OCI-LY7 (cell line): ENCODE data around the gene RAET1L. TPM values are rescaled to one million over a fixed set of nuclear protein-coding genes. Genes with fewer than 3 reads are reported as not detected.

Source experiments
- BruUV-seq: library from RNA; stranded (reverse); fragments of 400-500 nt; replicated peaks from 2 replicates; lab custom pipeline; 2021; lab: Mats Ljungman, UMichigan
- CTCF ChIA-PET: fragments of 300-600 bp; sonication (Branson Sonifier 250); formaldehyde crosslinking; loops from one replicate; lab custom pipeline; 2022; ENCODE audit warnings: antibody characterized with exemption; ENCODE audit not compliant: unreplicated experiment; lab: Charles Lee
- POLR2A ChIA-PET: fragments of 300-600 bp; sonication (Branson Sonifier 250); formaldehyde crosslinking; loops from one replicate; lab custom pipeline; 2022; ENCODE audit warnings: antibody characterized with exemption; lab: Charles Lee
- DNase-seq: peaks from one replicate; pipeline ENCODE4 v3.0.0-alpha.2; 2015; ENCODE audit warnings: low spot score
- H2AFZ ChIP-seq: fragments of 200-600 bp; sonication (generic), shearing (Covaris generic); 2 replicates; pipeline ENCODE4 v1.6.1; 2014; ENCODE audit warnings: mild to moderate bottlenecking, antibody characterized with exemption, low read length, moderate library complexity
- H3K27ac ChIP-seq: fragments of 200-600 bp; sonication (generic); 2 replicates; pipeline ENCODE4 v1.5.1; 2014; ENCODE audit warnings: mixed run types, low read depth, mild to moderate bottlenecking, moderate library complexity, low read length, inconsistent platforms; ENCODE audit not compliant: poor library complexity, severe bottlenecking
- H3K36me3 ChIP-seq: fragments of 200-600 bp; sonication (generic); 2 replicates; pipeline ENCODE4 v1.6.1; 2014; ENCODE audit warnings: mild to moderate bottlenecking, antibody characterized with exemption, low read length, moderate library complexity, mixed read lengths; ENCODE audit not compliant: insufficient read depth
- H3K4me1 ChIP-seq: fragments of 200-600 bp; sonication (generic); 2 replicates; pipeline ENCODE4 v1.5.1; 2014; ENCODE audit warnings: mild to moderate bottlenecking, low read length; ENCODE audit not compliant: insufficient read depth, poor library complexity, severe bottlenecking
- H3K4me2 ChIP-seq: fragments of 200-600 bp; sonication (generic); 2 replicates; pipeline ENCODE4 v1.6.1; 2014; ENCODE audit warnings: mild to moderate bottlenecking, low read length
- H3K4me3 ChIP-seq: fragments of 200-600 bp; sonication (generic); 2 replicates; pipeline ENCODE4 v1.5.1; 2014; ENCODE audit warnings: mild to moderate bottlenecking, low read depth, low read length; ENCODE audit not compliant: poor library complexity, severe bottlenecking
- H3K79me2 ChIP-seq: fragments of 200-600 bp; sonication (generic); 2 replicates; pipeline ENCODE4 v1.6.1; 2016; ENCODE audit warnings: low read depth, mild to moderate bottlenecking, low read length, moderate library complexity, mixed read lengths; ENCODE audit not compliant: insufficient read depth
- H3K9me2 ChIP-seq: fragments of 200-600 bp; sonication (generic); 2 replicates; pipeline ENCODE4 v1.6.1; 2016; ENCODE audit warnings: mild to moderate bottlenecking, low read length, mixed read lengths; ENCODE audit not compliant: insufficient read depth
- H3K9me3 ChIP-seq: fragments of 200-600 bp; sonication (generic); 2 replicates; pipeline ENCODE4 v1.6.1; 2014; ENCODE audit warnings: mild to moderate bottlenecking, mixed run types, low read length, mixed read lengths
- H4K20me1 ChIP-seq: fragments of 200-600 bp; sonication (generic); 2 replicates; pipeline ENCODE4 v1.6.1; 2014; ENCODE audit warnings: mild to moderate bottlenecking, antibody characterized with exemption, low read length, moderate library complexity, mixed read lengths; ENCODE audit not compliant: insufficient read depth
- CTCF ChIP-seq: fragments of 200-600 bp; sonication (generic); conservative IDR thresholded peaks from 2 replicates; pipeline ENCODE4 v1.5.1; 2014; ENCODE audit warnings: mild to moderate bottlenecking, antibody characterized with exemption, low read length, moderate library complexity, mixed read lengths
- EZH2phosphoT487 ChIP-seq: fragments of 200-600 bp; sonication (generic); IDR thresholded peaks from 2 replicates; pipeline ENCODE4 v1.6.1; 2018; ENCODE audit warnings: low read depth, borderline replicate concordance, mild to moderate bottlenecking, mixed run types, antibody characterized with exemption, low read length, moderate library complexity, mixed read lengths
- intact Hi-C: fragments of 100-400 bp; cut with micrococcal nuclease; formaldehyde crosslinking; loops from one replicate; pipeline ENCODE4 v1.10.0; 2022; ENCODE audit not compliant: unreplicated experiment
- total RNA-seq, 2 experiments: library from RNA; depleted of rRNA in 1 of 2; stranded (reverse); fragments of >200 nt in 1 of 2; shearing (Covaris generic) in 1 of 2; gene quantifications; 2 replicates each; pipeline ENCODE4 v1.2.3, GENCODE V29; 2014 to 2022

RAET1L gene
- total RNA-seq, 2 experiments from 2014 or later = not detected

- no peak for DNase-seq
- H3K4me1 ChIP-seq = peaks cover 12% of the 10 kb centered on the region
- ChIA-PET CTCF (no interaction called here), POLR2A (interaction anchor here (0.6 kb wide), 1 partner anchor 1467 kb away, joined by 4 read pairs; no protein-coding TSS in a partner anchor)
- H3K9me2 ChIP-seq = no peaks in the 10 kb centered on the region
- peaks cover 5% of the 10 kb centered on the region for H4K20me1 ChIP-seq
- H3K4me2 ChIP-seq = no peak overlapping the region
- H3K9me3 ChIP-seq = no peaks in the 10 kb centered on the region
- H3K4me3 ChIP-seq = no peak overlapping the region
- H3K79me2 ChIP-seq = no peaks in the 10 kb centered on the region
- no peak overlapping the region for H2AFZ ChIP-seq
- no TSS peak for BruUV-seq
- no peaks in the 10 kb centered on the region for H3K36me3 ChIP-seq
- TF ChIP-seq CTCF (no peak), EZH2phosphoT487 (no peak)
- intact Hi-C loops = no loop called here
- no peak overlapping the region for H3K27ac ChIP-seq
These were observed 36.6 kb downstream of the RAET1L start for GRCh38 chr6:149988550-149989346.

- no peaks in the 10 kb centered on the region for H3K9me2 ChIP-seq
- H2AFZ ChIP-seq = no peak overlapping the region
- no peak overlapping the region for H3K27ac ChIP-seq
- intact Hi-C loops = no loop called here
- H3K4me3 ChIP-seq = no peak overlapping the region
- no peaks in the 10 kb centered on the region for H3K79me2 ChIP-seq
- H3K36me3 ChIP-seq = no peaks in the 10 kb centered on the region
- POLR2A ChIA-PET = no interaction called here
- H3K4me2 ChIP-seq = no peak overlapping the region
- peaks cover 12% of the 10 kb centered on the region for H3K4me1 ChIP-seq
- TF ChIP-seq CTCF (no peak), EZH2phosphoT487 (no peak)
- H3K9me3 ChIP-seq = no peaks in the 10 kb centered on the region
- CTCF ChIA-PET = no interaction called here
- peaks cover 5% of the 10 kb centered on the region for H4K20me1 ChIP-seq
- BruUV-seq = no TSS peak
- no peak for DNase-seq
These were observed 37.7 kb downstream of the RAET1L start for GRCh38 chr6:149987602-149988107.

DNA sequence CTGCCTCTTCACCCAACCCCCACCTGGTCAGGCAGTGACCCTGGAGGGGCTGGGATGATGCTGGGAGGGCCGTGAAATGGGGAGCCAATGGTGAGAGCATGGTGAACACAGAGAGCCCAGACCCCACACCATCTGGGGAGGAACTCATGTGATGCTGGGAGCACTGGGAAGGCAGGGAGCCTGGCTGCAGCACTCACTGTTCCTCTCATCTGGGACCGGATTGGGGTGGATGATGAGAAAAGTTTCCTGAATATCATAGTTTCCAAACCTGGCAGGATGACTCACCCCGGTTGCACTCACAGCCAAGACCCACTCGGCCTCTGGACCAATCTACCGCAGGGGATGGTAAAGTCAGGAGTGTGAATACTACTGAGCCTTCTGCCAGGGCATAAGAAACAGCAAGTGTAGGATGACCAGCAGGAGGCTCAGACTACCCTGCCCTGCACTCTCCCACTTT lies 39.8 kb downstream of the RAET1L start:
- no peaks in the 10 kb centered on the region for H3K36me3 ChIP-seq
- H3K4me3 ChIP-seq = no peak overlapping the region
- TF ChIP-seq EZH2phosphoT487 (no peak), CTCF (no peak)
- H3K9me2 ChIP-seq = no peaks in the 10 kb centered on the region
- no peak for DNase-seq
- BruUV-seq = no TSS peak
- H3K4me2 ChIP-seq = no peak overlapping the region
- no peaks in the 10 kb centered on the region for H3K9me3 ChIP-seq
- no peak overlapping the region for H3K27ac ChIP-seq
- peaks cover 3% of the 10 kb centered on the region for H3K4me1 ChIP-seq
- no peak overlapping the region for H2AFZ ChIP-seq
- H4K20me1 ChIP-seq = peaks cover 5% of the 10 kb centered on the region; the same call in 1 of the 2 replicates
- intact Hi-C loops = no loop called here
- no peaks in the 10 kb centered on the region for H3K79me2 ChIP-seq
- ChIA-PET CTCF (no interaction called here), POLR2A (no interaction called here)
